Measurements from ENCODE around the gene ADAMTS12. TPM values are rescaled to one million over a fixed set of nuclear protein-coding genes. Genes with fewer than 3 reads are reported as not detected.

ADAMTS12 gene
- total RNA-seq, 6 experiments from 2014 or later, result 42.2 to 49.7 (median 47.2) TPM

- H3K36me3 Mint-ChIP-seq (ENCODE audit: low read depth), result no peaks in the 10 kb centered on the region
- no peak for TF ChIP-seq CTCF (IDR thresholded peaks at IDR 0.05)
- H3K9me3 Mint-ChIP-seq, result no peaks in the 10 kb centered on the region
- H3K4me1 Mint-ChIP-seq (ENCODE audit: low read depth), result no peaks in the 10 kb centered on the region
- H3K4me3 Mint-ChIP-seq, result no peak overlapping the region
- no peaks in the 10 kb centered on the region for H3K27me3 Mint-ChIP-seq (ENCODE audit: insufficient read depth)
- H3K27ac Mint-ChIP-seq, result no peak overlapping the region
- DNase-seq, result no peak
Measured at GRCh38 chr5:33671700-33672291, 220.0 kb downstream of the ADAMTS12 start.

GRCh38 chr5:33662722-33663427 is 228.9 kb downstream of the ADAMTS12 start:
- Mint-ChIP-seq H3K4me3 (peak overlapping the region; percentile 68), H3K9me3 (no peaks in the 10 kb centered on the region), H3K4me1 (ENCODE audit: low read depth) (peaks cover 65% of the 10 kb centered on the region), H3K27ac (peak overlapping the region; percentile 89), H3K36me3 (ENCODE audit: low read depth) (peaks cover 35% of the 10 kb centered on the region), H3K27me3 (ENCODE audit: insufficient read depth) (peaks cover 3% of the 10 kb centered on the region)
- DNase-seq, result peak; percentile 79
- TF ChIP-seq CTCF (IDR thresholded peaks at IDR 0.05), result no peak

GRCh38 chr5:33659526-33660169 is 232.1 kb downstream of the ADAMTS12 start:
- no peak for DNase-seq
- peaks cover 54% of the 10 kb centered on the region for H3K36me3 Mint-ChIP-seq (ENCODE audit: low read depth)
- TF ChIP-seq CTCF (IDR thresholded peaks at IDR 0.05), result no peak
- no peak overlapping the region for H3K4me3 Mint-ChIP-seq
- peaks cover 1% of the 10 kb centered on the region for H3K27me3 Mint-ChIP-seq (ENCODE audit: insufficient read depth)
- no peak overlapping the region for H3K27ac Mint-ChIP-seq
- peaks cover 52% of the 10 kb centered on the region for H3K4me1 Mint-ChIP-seq (ENCODE audit: low read depth)
- no peaks in the 10 kb centered on the region for H3K9me3 Mint-ChIP-seq

GRCh38 chr5:33657804-33658440 is 233.9 kb downstream of the ADAMTS12 start:
- DNase-seq, result no peak
- H3K9me3 Mint-ChIP-seq, result no peaks in the 10 kb centered on the region
- no peak overlapping the region for H3K27ac Mint-ChIP-seq
- H3K27me3 Mint-ChIP-seq (ENCODE audit: insufficient read depth), result peaks cover 4% of the 10 kb centered on the region
- H3K4me1 Mint-ChIP-seq (ENCODE audit: low read depth), result peaks cover 35% of the 10 kb centered on the region
- H3K36me3 Mint-ChIP-seq (ENCODE audit: low read depth), result peaks cover 68% of the 10 kb centered on the region
- no peak for TF ChIP-seq CTCF (IDR thresholded peaks at IDR 0.05)
- H3K4me3 Mint-ChIP-seq, result no peak overlapping the region

- Mint-ChIP-seq H3K27me3 (ENCODE audit: insufficient read depth) (peaks cover 4% of the 10 kb centered on the region), H3K36me3 (ENCODE audit: low read depth) (peaks cover 75% of the 10 kb centered on the region)
- DNase-seq, result no peak
Measured at GRCh38 chr5:33657176-33657575, 234.6 kb downstream of the ADAMTS12 start.

More at GRCh38 chr5:33657176-33657575, 234.6 kb downstream of the ADAMTS12 start:
- H3K27ac Mint-ChIP-seq, result no peak overlapping the region
- no peak overlapping the region for H3K4me3 Mint-ChIP-seq
- H3K9me3 Mint-ChIP-seq, result no peaks in the 10 kb centered on the region
- TF ChIP-seq CTCF (IDR thresholded peaks at IDR 0.05), result no peak
- peaks cover 27% of the 10 kb centered on the region for H3K4me1 Mint-ChIP-seq (ENCODE audit: low read depth)
